ENCODE data around the gene GOT1. TPM values are rescaled to one million over a fixed set of nuclear protein-coding genes. Genes with fewer than 3 reads are reported as not detected.

Gene GOT1
- total and polyA plus RNA-seq, 10 of the 15 experiments (the other 5 are each of a cell fraction or from before 2014, with no cell fraction given): 32.5 to 67.5 (median 50.3) TPM

DNA sequence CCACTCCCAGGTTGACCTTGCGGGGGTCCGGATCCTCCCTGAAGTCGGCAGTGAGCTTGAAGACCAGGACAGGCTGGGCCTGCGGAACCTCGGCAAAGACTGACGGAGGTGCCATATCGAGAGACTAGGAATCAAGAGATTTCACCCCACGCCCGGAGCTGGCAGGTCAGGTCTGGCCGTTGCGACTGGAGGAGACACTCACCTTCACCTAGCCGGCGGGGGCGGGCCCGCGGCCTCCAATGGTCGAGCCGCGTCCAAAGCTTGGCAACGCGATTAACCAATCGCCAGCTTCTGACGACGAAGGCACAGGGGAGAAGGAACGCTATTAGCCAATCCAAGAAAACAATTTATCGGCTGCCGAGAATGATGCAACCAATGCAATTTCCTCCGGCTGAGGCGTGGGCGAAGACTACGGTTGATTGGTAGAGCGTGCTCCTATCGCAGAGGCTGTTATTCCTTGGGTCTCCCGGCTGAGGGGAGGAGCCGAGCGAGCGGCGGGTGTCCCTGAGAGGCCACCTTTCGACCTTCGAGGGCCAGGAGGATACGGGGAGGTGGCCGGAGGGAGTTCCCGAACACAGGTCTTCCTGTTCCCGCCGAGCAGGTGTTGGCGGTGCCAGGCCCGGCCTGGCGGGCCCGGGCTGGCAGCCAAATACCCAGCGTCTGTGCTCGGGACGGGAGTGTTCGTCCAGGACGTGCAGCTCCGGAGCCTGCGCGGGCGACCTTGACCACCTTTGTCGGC, at the start of gene GOT1 (continued):
- TF ChIP-seq, protein P1, sequence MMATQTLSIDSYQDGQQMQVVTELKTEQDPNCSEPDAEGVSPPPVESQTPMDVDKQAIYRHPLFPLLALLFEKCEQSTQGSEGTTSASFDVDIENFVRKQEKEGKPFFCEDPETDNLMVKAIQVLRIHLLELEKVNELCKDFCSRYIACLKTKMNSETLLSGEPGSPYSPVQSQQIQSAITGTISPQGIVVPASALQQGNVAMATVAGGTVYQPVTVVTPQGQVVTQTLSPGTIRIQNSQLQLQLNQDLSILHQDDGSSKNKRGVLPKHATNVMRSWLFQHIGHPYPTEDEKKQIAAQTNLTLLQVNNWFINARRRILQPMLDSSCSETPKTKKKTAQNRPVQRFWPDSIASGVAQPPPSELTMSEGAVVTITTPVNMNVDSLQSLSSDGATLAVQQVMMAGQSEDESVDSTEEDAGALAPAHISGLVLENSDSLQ (IDR thresholded peaks at IDR 0.05): peak; percentile 96
- TF ChIP-seq PML (IDR thresholded peaks at IDR 0.05; ENCODE audit: low read length) (peak; percentile 93), CREM (IDR thresholded peaks at IDR 0.05; ENCODE audit: low read depth) (peak; percentile 83), EGR1 (IDR thresholded peaks at IDR 0.05; ENCODE audit: borderline replicate concordance in 1 of 2, low read depth in 2 of 2, low read length in 2 of 2) (peak in 1 of 2 experiments; percentile 92; a peak in 2 of 3 replicates), TBL1XR1 (IDR thresholded peaks at IDR 0.05; ENCODE audit: low read depth, low read length) (no peak), GATAD2B (conservative IDR thresholded peaks at IDR 0.05; ENCODE audit: low read depth) (0 out of 2 replicates have a peak, but pooled peaks have one; percentile 22), RFX5 (IDR thresholded peaks at IDR 0.05; ENCODE audit: low read depth, low read length) (peak; percentile 96), NRF1 (conservative IDR thresholded peaks at IDR 0.05; ENCODE audit: low read depth, low read length) (no peak), FOS (IDR thresholded peaks at IDR 0.05; ENCODE audit: borderline replicate concordance, extremely low read depth, insufficient read length) (peak; percentile 94), NFYB (IDR thresholded peaks at IDR 0.05; ENCODE audit: insufficient read depth, low read depth, low read length) (peak; percentile 100), HDAC6 (IDR thresholded peaks at IDR 0.05; ENCODE audit: unreplicated experiment) (no peak), FOXM1 (IDR thresholded peaks at IDR 0.05; ENCODE audit: low read depth, low read length) (peak; percentile 40; the same call in 1 of the 2 replicates), NR2F1 (conservative IDR thresholded peaks at IDR 0.05) (peak; percentile 97), RB1 (IDR thresholded peaks at IDR 0.05; ENCODE audit: borderline replicate concordance) (peak; percentile 72), POLR2AphosphoS5 (IDR thresholded peaks at IDR 0.05; ENCODE audit: low read length) (peak; percentile 91), MTA2 (IDR thresholded peaks at IDR 0.05; ENCODE audit: low read depth) (no peak), RCOR1 (conservative IDR thresholded peaks at IDR 0.05; ENCODE audit: low read depth, low read length) (peak; percentile 88; the same call in 1 of the 2 replicates), ZNF207 (IDR thresholded peaks at IDR 0.05; ENCODE audit: borderline replicate concordance) (0 out of 2 replicates have a peak, but pooled peaks have one; percentile 22), MYC (IDR thresholded peaks at IDR 0.05; ENCODE audit: insufficient read depth, insufficient read length, insufficient replicate concordance, low read length, severe bottlenecking) (peak; percentile 58), NFYA (IDR thresholded peaks at IDR 0.05; ENCODE audit: borderline replicate concordance, low read depth, low read length) (peak; percentile 96), NR2C1 (IDR thresholded peaks at IDR 0.05) (0 out of 2 replicates have a peak, but pooled peaks have one; percentile 17)
- TF ChIP-seq, protein P2, sequence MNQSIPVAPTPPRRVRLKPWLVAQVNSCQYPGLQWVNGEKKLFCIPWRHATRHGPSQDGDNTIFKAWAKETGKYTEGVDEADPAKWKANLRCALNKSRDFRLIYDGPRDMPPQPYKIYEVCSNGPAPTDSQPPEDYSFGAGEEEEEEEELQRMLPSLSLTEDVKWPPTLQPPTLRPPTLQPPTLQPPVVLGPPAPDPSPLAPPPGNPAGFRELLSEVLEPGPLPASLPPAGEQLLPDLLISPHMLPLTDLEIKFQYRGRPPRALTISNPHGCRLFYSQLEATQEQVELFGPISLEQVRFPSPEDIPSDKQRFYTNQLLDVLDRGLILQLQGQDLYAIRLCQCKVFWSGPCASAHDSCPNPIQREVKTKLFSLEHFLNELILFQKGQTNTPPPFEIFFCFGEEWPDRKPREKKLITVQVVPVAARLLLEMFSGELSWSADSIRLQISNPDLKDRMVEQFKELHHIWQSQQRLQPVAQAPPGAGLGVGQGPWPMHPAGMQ (IDR thresholded peaks at IDR 0.05; ENCODE audit: borderline replicate concordance): no peak
- TF ChIP-seq, protein P3, sequence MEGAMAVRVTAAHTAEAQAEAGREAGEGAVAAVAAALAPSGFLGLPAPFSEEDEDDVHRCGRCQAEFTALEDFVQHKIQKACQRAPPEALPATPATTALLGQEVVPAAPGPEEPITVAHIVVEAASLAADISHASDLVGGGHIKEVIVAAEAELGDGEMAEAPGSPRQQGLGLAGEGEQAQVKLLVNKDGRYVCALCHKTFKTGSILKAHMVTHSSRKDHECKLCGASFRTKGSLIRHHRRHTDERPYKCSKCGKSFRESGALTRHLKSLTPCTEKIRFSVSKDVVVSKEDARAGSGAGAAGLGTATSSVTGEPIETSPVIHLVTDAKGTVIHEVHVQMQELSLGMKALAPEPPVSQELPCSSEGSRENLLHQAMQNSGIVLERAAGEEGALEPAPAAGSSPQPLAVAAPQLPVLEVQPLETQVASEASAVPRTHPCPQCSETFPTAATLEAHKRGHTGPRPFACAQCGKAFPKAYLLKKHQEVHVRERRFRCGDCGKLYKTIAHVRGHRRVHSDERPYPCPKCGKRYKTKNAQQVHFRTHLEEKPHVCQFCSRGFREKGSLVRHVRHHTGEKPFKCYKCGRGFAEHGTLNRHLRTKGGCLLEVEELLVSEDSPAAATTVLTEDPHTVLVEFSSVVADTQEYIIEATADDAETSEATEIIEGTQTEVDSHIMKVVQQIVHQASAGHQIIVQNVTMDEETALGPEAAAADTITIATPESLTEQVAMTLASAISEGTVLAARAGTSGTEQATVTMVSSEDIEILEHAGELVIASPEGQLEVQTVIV (IDR thresholded peaks at IDR 0.05; ENCODE audit: borderline replicate concordance, partially characterized antibody): peak; percentile 4
- TF ChIP-seq, protein P4, sequence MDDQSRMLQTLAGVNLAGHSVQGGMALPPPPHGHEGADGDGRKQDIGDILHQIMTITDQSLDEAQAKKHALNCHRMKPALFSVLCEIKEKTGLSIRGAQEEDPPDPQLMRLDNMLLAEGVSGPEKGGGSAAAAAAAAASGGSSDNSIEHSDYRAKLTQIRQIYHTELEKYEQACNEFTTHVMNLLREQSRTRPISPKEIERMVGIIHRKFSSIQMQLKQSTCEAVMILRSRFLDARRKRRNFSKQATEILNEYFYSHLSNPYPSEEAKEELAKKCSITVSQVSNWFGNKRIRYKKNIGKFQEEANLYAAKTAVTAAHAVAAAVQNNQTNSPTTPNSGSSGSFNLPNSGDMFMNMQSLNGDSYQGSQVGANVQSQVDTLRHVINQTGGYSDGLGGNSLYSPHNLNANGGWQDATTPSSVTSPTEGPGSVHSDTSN (IDR thresholded peaks at IDR 0.05; ENCODE audit: insufficient replicate concordance, low read depth, low read length): peak; percentile 87

Data from GM12878 (cell line).